Stomach (tissue), 4 donors: ENCODE measurements around the gene C2orf76.

ENCODE experiments used
- CTCF ChIP-seq, 7 experiments: fragments of 450-650 bp in 4 of 7; fragments of 200-600 bp in 3 of 7; sonication (generic) in 3 of 7; IDR thresholded peaks; one replicate each; pipeline ENCODE4 v1.5.1; 2016 to 2019; ENCODE audit warnings: antibody characterized with exemption in 7 of 7, control low read depth in 2 of 7, mild to moderate bottlenecking in 1 of 7
- EP300 ChIP-seq: sonication (generic); formaldehyde crosslinking; IDR thresholded peaks from one replicate; pipeline ENCODE4 v1.6.1; 2017; ENCODE audit warnings: antibody characterized with exemption
- POLR2A ChIP-seq, 4 donors: fragments of 450-650 bp; IDR thresholded peaks; one replicate each; pipeline ENCODE4 v1.6.1; 2016; ENCODE audit warnings: antibody characterized with exemption in 4 of 4, control low read depth in 2 of 4, mild to moderate bottlenecking in 1 of 4, moderate library complexity in 1 of 4
- POLR2AphosphoS5 ChIP-seq, 3 donors: sonication (generic); formaldehyde crosslinking; IDR thresholded peaks; one replicate each; pipeline ENCODE4 v1.6.1; 2016; ENCODE audit warnings: antibody characterized with exemption in 3 of 3

GRCh38 chr2:119254601-119255080, 112.0 kb downstream of the C2orf76 start:
- TF ChIP-seq POLR2A (IDR thresholded peaks at IDR 0.05): no peak
- no peak for TF ChIP-seq CTCF (IDR thresholded peaks at IDR 0.05)
- TF ChIP-seq POLR2AphosphoS5 (IDR thresholded peaks at IDR 0.05): no peak
- no peak for TF ChIP-seq EP300
